ENCODE data around the gene MYO1D.

- TF ChIP-seq POLR2A (IDR thresholded peaks at IDR 0.05) = no peak
- TF ChIP-seq, protein P1, sequence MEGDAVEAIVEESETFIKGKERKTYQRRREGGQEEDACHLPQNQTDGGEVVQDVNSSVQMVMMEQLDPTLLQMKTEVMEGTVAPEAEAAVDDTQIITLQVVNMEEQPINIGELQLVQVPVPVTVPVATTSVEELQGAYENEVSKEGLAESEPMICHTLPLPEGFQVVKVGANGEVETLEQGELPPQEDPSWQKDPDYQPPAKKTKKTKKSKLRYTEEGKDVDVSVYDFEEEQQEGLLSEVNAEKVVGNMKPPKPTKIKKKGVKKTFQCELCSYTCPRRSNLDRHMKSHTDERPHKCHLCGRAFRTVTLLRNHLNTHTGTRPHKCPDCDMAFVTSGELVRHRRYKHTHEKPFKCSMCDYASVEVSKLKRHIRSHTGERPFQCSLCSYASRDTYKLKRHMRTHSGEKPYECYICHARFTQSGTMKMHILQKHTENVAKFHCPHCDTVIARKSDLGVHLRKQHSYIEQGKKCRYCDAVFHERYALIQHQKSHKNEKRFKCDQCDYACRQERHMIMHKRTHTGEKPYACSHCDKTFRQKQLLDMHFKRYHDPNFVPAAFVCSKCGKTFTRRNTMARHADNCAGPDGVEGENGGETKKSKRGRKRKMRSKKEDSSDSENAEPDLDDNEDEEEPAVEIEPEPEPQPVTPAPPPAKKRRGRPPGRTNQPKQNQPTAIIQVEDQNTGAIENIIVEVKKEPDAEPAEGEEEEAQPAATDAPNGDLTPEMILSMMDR (IDR thresholded peaks at IDR 0.05) = no peak
These were observed 151.2 kb downstream of the MYO1D start for GRCh38 chr17:32725697-32726096.

All from body of pancreas (tissue), 4 donors.